ENCODE measurements around the gene USH1G.

DNA sequence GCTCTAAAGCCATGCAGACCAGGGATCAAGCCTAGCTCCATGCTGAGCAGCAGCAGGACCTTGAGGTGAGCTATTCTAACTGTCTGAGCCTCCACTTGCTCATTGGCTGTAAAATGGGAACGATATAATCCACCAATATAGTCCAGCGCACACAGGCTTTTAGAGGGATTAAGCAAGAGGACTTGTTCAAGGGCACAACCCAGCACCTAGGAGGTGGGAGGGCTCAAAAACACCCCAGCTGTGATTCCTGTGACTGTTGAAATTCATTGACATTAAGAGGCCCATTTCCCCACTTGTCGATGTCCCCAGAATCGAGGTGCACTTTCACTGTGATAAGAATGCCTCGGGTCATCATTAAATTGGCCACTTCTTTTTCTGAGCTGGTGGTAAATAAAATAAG lies 4.1 kb downstream of the USH1G start:
- TF ChIP-seq, protein P1, sequence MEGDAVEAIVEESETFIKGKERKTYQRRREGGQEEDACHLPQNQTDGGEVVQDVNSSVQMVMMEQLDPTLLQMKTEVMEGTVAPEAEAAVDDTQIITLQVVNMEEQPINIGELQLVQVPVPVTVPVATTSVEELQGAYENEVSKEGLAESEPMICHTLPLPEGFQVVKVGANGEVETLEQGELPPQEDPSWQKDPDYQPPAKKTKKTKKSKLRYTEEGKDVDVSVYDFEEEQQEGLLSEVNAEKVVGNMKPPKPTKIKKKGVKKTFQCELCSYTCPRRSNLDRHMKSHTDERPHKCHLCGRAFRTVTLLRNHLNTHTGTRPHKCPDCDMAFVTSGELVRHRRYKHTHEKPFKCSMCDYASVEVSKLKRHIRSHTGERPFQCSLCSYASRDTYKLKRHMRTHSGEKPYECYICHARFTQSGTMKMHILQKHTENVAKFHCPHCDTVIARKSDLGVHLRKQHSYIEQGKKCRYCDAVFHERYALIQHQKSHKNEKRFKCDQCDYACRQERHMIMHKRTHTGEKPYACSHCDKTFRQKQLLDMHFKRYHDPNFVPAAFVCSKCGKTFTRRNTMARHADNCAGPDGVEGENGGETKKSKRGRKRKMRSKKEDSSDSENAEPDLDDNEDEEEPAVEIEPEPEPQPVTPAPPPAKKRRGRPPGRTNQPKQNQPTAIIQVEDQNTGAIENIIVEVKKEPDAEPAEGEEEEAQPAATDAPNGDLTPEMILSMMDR (IDR thresholded peaks at IDR 0.05) = no peak
- no peak for TF ChIP-seq POLR2A (IDR thresholded peaks at IDR 0.05)
